ENCODE measurements around the gene SLAMF1. TPM values are rescaled to one million over a fixed set of nuclear protein-coding genes. Genes with fewer than 3 reads are reported as not detected.

The SLAMF1 gene
- total RNA-seq, 4 donors from 2014 or later = 0.57 to 5.0 (median 0.95) TPM

DNA sequence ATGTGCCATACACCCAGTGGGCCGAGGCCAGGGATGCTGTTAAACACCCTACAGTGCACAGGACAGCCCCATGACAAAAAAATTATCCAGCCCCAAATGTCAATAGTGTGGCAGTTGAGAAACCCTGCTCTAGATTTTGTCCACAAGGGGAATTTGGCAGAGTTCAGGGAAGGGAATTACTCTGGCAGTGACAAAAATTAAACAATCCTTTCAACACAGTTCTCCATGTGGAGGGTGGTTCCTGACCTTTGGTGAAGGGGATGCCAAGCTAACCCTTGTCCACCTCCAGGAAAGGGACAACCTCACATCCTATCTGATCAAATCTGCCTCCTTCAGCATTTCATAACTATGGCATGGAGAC lies 39.2 kb downstream of the SLAMF1 start:
- Histone ChIP-seq H3K9me3 (peaks cover 0 to 3% (median 1%) of the 10 kb centered on the region in 4 donors), H3K27me3 (peaks cover 0 to 24% (median 0%) of the 10 kb centered on the region in 4 donors), H3K4me1 (no peaks in the 10 kb centered on the region), H3K36me3 (no peaks in the 10 kb centered on the region), H3K27ac (replicated peaks in 1 of 4) (no peak overlapping the region), H3K4me3 (no peak overlapping the region)
- intact Hi-C loops (cut with DNase I) = loop anchor here (10.0 kb wide), 1 partner anchor 173 kb away; no protein-coding TSS in a partner anchor
- DNase-seq (ENCODE audit: extremely low spot score) = no peak
- 57% methylated on average over 1 of the region's 1 CpG for WGBS
- TF ChIP-seq, protein P1, sequence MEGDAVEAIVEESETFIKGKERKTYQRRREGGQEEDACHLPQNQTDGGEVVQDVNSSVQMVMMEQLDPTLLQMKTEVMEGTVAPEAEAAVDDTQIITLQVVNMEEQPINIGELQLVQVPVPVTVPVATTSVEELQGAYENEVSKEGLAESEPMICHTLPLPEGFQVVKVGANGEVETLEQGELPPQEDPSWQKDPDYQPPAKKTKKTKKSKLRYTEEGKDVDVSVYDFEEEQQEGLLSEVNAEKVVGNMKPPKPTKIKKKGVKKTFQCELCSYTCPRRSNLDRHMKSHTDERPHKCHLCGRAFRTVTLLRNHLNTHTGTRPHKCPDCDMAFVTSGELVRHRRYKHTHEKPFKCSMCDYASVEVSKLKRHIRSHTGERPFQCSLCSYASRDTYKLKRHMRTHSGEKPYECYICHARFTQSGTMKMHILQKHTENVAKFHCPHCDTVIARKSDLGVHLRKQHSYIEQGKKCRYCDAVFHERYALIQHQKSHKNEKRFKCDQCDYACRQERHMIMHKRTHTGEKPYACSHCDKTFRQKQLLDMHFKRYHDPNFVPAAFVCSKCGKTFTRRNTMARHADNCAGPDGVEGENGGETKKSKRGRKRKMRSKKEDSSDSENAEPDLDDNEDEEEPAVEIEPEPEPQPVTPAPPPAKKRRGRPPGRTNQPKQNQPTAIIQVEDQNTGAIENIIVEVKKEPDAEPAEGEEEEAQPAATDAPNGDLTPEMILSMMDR (IDR thresholded peaks at IDR 0.05) = no peak
- no peak for TF ChIP-seq EP300 (IDR thresholded peaks at IDR 0.05)
- TF ChIP-seq POLR2A (IDR thresholded peaks at IDR 0.05; ENCODE audit: low read depth) = no peak
- no peak for TF ChIP-seq POLR2AphosphoS5 (IDR thresholded peaks at IDR 0.05)

GRCh38 chr1:160607011-160607671 lies 39.7 kb downstream of the SLAMF1 start:
- H3K4me1 ChIP-seq = no peaks in the 10 kb centered on the region
- H3K9me3 ChIP-seq = peaks cover 0 to 8% (median 3%) of the 10 kb centered on the region in 4 donors
- intact Hi-C loops (cut with DNase I) = loop anchor here (10.0 kb wide), 1 partner anchor 172 kb away; no protein-coding TSS in a partner anchor
- H3K4me3 ChIP-seq = no peak overlapping the region
- no peaks in the 10 kb centered on the region for H3K36me3 ChIP-seq
- TF ChIP-seq, protein P1 (IDR thresholded peaks at IDR 0.05) = peak; percentile 38 to 49 (median 47)
- no peak for TF ChIP-seq POLR2AphosphoS5 (IDR thresholded peaks at IDR 0.05)
- DNase-seq (ENCODE audit: extremely low spot score) = no peak
- H3K27ac ChIP-seq (replicated peaks in 1 of 4) = no peak overlapping the region
- H3K27me3 ChIP-seq = peaks cover 0 to 19% (median 0%) of the 10 kb centered on the region in 4 donors
- 40% methylated on average over 3 of the region's 3 CpGs for WGBS

DNA sequence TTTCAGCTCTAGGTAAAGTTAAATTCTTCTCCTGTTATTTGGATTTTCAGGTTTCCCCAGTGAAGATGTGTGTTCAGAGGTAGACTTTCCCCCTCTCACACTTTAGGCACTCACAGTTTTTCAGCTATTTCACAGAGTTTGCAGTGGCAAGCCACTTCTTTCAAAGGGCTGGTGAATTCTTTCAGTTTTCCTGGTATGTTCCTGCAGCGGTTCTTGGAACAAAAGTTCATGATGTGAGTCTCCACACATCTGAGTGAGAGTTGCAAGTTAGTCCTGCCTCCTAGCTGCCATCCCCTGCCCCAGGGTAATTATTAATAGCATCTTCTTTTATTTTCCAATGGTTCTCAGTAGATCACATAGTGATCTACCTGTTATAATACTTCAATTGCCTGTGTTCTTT lies 40.2 kb downstream of the SLAMF1 start:
- intact Hi-C loops (cut with DNase I) = loop anchor here (10.0 kb wide), 1 partner anchor 172 kb away; no protein-coding TSS in a partner anchor
- H3K27me3 ChIP-seq = peaks cover 0 to 18% (median 0%) of the 10 kb centered on the region in 4 donors

GRCh38 chr1:160605792-160606479 lies 40.9 kb downstream of the SLAMF1 start:
- DNase-seq (ENCODE audit: extremely low spot score) = no peak

More for the DNA sequence above, 40.2 kb downstream of the SLAMF1 start:
- Histone ChIP-seq H3K4me1 (no peaks in the 10 kb centered on the region), H3K36me3 (no peaks in the 10 kb centered on the region), H3K9me3 (peaks cover 0 to 11% (median 5%) of the 10 kb centered on the region in 4 donors), H3K4me3 (no peak overlapping the region), H3K27ac (replicated peaks in 1 of 4) (no peak overlapping the region)
- DNase-seq (ENCODE audit: extremely low spot score) = no peak
- no peak for TF ChIP-seq EP300 (IDR thresholded peaks at IDR 0.05)
- no peak for TF ChIP-seq POLR2AphosphoS5 (IDR thresholded peaks at IDR 0.05)
- 75% methylated on average over 1 of the region's 1 CpG for WGBS

More at GRCh38 chr1:160605792-160606479, 40.9 kb downstream of the SLAMF1 start:
- 83% methylated on average over 4 of the region's 4 CpGs for WGBS
- Histone ChIP-seq H3K4me1 (no peaks in the 10 kb centered on the region), H3K4me3 (no peak overlapping the region), H3K27me3 (peaks cover 0 to 18% (median 0%) of the 10 kb centered on the region in 4 donors), H3K27ac (replicated peaks in 1 of 4) (no peak overlapping the region), H3K36me3 (no peaks in the 10 kb centered on the region), H3K9me3 (peaks cover 0 to 14% (median 11%) of the 10 kb centered on the region in 4 donors)
- TF ChIP-seq POLR2A (IDR thresholded peaks at IDR 0.05; ENCODE audit: low read depth) (no peak), EP300 (IDR thresholded peaks at IDR 0.05) (no peak), POLR2AphosphoS5 (IDR thresholded peaks at IDR 0.05) (no peak)
- TF ChIP-seq, protein P1 (IDR thresholded peaks at IDR 0.05) = no peak
- intact Hi-C loops (cut with DNase I) = loop anchor here (10.0 kb wide), 1 partner anchor 171 kb away; no protein-coding TSS in a partner anchor
